ENCODE data around the gene GRB10.

Gene GRB10

GRCh38 chr7:50782375-50783208, at the start of gene GRB10:
GRB10 (minus strand) TSS chr7:50782896; CDS start chr7:50732322, 50,574 bp downstream.
- DNase-seq, result no peak

DNA sequence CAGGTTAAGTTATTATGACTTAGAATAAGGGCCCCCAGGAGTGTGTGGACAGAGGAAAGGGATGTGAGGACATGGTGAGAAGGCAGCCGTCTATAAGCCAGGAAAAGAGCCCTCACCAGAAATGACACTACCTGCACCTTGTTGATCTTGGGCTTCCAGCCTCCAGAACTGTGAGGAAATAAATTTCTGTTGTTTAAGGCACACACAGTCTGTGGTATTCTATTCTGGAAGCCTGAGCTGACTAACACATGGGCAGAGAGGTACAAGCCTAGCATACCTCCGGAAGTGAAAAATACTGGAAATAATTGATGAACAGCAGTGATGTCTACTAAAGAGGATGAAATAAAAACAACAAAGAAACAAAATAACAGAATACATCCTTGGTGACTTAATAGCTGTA, 46.1 kb upstream of the GRB10 start:
- no peak for DNase-seq

- DNase-seq, result no peak
Observed at GRCh38 chr7:50828116-50828515, 45.4 kb upstream of the GRB10 start.

DNA sequence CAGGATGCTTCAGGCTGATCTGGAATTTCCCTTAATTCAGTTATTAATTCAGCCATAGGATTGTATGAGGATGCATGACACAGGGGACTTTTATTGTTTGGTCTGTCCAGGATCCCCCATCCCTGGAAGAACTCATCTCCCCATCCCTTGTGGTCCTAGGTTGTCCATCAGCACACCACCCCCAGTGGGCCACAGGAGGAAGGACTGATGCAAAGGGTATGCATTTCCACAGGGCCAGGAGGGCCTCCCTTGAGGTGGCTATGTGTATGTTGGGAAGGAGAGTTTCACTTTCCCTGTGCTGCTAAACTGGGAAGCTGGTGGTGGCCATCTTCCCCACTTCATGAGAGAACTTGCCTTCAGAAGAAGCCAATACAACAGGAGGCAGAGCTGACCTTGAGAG, 44.6 kb upstream of the GRB10 start:
- DNase-seq, result no peak

DNA sequence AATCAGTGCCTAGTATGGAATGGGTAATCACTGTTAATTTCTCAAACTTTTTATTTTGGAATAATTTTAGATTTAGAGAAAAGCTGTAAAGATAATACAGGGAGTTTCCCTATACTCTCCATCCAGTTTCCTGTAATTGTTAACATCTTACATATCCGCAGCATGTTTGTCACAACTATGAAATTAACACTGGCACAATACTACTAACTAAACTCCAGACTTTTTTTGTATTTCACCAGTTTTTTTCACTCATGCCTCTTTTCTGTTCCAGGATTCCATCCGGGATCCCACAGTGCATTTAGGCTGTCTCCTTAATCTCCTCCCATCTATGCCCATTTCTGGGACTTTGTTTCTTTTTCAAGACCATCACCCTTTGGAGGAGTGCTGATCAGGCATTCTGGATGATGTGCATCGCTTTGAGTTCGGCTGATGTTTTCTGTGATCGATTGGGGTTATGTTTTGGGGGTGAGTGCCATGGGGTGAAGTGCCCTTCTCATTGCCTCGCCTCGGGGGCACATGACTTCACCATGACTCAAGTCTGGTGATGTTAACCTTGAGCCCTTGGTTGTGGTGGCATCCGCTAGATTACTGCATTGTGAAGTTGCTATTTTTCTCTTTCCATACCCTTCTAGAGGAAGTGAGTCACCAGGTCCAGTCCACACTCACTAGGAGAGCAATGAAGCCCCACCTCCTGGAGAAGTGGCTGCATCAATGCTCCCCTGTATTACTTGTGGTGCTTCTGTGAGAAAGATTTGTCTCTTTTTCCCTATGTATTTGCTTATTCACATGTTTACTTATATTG, 43.9 kb upstream of the GRB10 start:
- DNase-seq, result peak; percentile 26

DNA sequence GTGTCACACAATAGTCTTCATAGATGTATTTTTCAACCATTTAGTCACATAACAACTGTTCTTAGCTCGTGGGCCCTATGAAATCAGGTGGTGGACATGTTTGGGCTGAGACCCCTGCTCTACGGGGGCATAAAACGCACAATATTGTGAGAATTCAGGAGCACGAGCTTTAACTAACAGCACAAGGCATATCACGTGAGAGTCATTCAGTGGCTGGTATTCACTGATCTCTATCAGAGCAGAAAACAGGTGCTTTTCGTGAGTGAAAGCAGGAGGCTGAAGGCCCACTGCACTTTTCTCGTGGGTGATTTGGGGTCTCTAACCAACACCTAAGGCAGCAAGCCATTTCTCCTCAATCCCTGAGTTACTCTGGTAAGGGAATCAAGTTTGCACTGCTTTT, 42.8 kb upstream of the GRB10 start:
- no peak for DNase-seq

DNA sequence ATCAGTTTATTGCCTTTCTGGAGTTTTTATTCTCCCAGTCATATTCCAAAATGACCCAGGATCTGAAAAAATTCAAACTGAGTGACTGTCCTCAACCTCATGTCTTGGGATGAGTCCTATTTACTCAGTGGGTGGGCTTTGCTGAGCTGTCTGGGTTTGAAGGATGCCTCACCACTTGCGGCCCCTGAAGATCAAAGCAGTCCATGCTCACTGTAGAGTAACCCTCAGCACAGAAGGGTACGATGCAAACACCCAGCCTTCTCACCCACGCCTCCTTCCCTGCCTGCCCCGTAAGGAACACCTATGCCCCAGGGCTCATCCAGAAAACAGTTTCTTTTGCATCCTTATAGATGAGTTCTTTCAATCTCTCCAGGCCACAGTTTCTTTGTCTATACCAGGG, 42.2 kb upstream of the GRB10 start:
- no peak for DNase-seq

- DNase-seq, result no peak
Observed at GRCh38 chr7:50822706-50823105, 40.0 kb upstream of the GRB10 start.

- no peak for DNase-seq
Observed at GRCh38 chr7:50822110-50822509, 39.4 kb upstream of the GRB10 start.

- no peak for DNase-seq
Observed at GRCh38 chr7:50821457-50822008, 38.8 kb upstream of the GRB10 start.

GRCh38 chr7:50818324-50818723, 35.6 kb upstream of the GRB10 start:
- DNase-seq, result no peak

DNA sequence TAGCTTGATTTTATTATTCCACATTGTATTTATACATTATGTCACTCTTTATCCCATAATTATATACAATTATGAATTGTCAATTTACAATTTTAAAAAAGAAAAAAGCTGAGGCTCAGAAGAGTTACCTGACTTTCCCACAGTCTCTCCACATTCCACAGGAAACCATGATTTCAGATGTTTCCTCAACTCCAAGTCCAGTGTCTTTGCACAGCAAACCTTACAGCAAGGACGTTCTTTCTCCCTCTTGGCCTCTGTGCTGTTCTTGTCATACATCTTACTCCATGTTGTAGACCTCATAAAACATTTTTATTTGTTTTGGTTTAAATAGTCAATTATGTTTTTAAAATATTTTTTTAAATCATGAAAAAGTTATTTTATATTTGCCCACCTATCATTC, 34.9 kb upstream of the GRB10 start:
- no peak for DNase-seq

DNA sequence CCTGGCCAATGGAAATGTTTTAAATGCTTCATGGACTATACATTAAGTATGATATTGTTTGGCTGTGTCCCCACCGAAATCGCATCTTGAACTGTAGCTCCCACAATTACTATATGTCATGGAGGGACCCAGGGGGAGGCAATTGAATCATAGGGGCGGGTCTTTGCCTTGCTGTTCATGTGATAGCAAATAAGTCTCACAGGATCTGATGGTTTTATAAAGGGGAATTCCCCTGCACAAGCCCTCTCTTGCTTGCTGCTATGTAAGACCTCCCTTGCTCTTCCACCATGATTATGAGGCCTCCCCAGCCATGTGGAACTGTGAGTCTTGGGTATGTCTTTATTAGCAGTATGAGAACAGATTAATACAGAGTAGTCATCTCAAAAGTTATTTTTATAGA, 32.4 kb upstream of the GRB10 start:
- DNase-seq, result no peak

DNA sequence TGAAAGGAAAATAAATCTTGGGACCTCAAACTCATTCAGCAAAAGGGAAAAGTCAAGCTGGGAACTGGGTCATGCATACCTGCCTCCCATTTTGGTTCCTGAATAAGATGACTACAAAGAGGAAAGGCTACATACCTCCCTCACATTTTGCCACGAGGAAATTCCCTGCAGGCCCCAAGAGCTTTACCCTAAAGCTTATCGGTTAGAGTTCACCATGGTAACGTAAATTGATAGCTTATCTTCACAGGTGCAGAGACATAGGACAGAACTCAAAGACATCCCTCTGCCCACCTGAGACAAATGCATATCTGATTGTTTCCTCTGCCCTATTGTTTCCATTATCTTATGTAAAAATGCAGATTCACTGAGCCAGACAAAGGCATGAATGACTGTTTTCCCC, 31.5 kb upstream of the GRB10 start:
- DNase-seq, result no peak

- DNase-seq, result no peak
Observed at GRCh38 chr7:50812841-50813475, 30.3 kb upstream of the GRB10 start.

GRCh38 chr7:50812094-50812493, 29.4 kb upstream of the GRB10 start:
- no peak for DNase-seq

DNA sequence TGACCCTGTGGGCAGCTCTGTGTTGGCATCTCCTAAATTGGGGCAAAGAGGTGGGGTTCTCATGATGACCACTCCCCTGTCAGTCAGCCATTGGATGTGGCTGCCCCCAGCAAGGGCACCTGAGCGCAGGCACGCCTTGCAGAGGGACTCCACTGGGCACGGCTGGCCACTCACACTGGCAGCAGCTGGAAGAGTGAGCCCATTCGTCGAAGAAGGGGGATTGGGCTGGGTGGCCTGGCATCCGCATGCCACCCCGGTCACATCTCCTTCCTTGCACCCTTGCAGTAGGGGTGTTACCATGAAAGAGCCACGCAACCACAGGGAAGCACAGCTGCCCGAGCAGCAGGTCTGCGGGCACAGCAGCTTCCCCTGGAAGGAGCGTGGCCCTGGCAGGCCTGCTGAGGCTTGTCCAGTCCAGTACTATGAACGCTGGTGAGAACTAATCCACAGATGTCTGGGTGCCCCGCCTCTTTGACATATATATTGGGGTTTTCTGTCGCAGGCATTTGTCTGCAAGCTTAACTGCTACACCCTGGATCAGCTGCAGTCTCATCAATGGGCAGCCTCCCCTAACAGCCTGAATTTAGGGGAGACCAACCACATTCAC, 25.7 kb upstream of the GRB10 start:
- DNase-seq, result no peak

- DNase-seq, result no peak
Observed at GRCh38 chr7:50807026-50807730, 24.5 kb upstream of the GRB10 start.

GRCh38 chr7:50806143-50806542, 23.4 kb upstream of the GRB10 start:
- no peak for DNase-seq

DNA sequence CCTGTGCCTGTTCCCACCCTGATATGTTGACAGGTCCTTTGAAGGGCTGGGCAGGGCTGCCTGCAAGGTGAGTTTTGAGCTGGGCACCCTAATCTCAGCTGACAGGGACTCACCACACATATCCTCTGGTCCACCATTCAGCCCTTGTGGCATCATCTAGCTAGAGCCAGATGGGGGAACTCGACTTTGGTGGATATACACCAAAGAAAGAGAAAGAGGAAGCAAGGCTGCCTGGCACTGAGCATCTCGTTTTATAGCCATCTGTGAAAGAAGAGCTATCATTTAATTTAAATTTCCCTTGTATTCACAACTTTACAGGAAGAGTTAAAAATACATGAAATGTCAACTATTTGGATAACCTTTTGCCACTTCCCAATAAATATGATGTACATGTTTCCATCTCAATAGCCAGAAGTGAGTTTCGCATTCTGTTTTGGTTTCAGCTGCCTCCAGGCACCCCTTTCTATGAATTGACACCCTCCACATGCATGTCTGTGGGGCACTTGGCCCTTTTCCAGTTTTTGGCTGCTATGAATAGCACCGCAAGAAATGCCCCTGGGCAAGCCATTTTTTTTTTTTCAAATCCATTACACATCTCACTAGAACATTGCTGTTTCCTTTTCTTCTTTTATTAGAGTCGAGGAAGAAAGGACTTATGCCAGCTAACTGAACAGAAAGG, 22.9 kb upstream of the GRB10 start:
- DNase-seq, result no peak
